ENCODE results near the gene SRM.
"Not testable (repeated sequence)": the region's sequence is repeated elsewhere in the genome, so short reads cannot be mapped to it uniquely, and the experiment has no call there.

SRM gene

GRCh38 chr1:11063937-11064537, 4.2 kb upstream of the SRM start:
- DNase-seq, result not testable (repeated sequence)

GRCh38 chr1:11062965-11063401, 3.2 kb upstream of the SRM start:
- DNase-seq, result no peak

GRCh38 chr1:11061652-11062365, 2.0 kb upstream of the SRM start:
- DNase-seq, result no peak

GRCh38 chr1:11059155-11059967, 457 bp downstream of the SRM start:
- peak in 1 of 2 experiments; percentile 40 for DNase-seq

- no peak for DNase-seq
Observed at GRCh38 chr1:11058595-11059154, 1.1 kb downstream of the SRM start.

- no peak for DNase-seq
Observed at GRCh38 chr1:11058026-11058425, 1.8 kb downstream of the SRM start.

GRCh38 chr1:11057477-11057876, 2.3 kb downstream of the SRM start:
- DNase-seq, result no peak

- no peak for DNase-seq
Observed at GRCh38 chr1:11056504-11056903, 3.3 kb downstream of the SRM start.

- no peak for DNase-seq
Observed at GRCh38 chr1:11055676-11056075, 4.1 kb downstream of the SRM start.

- DNase-seq, result no peak
Observed at GRCh38 chr1:11054666-11055065, 5.2 kb downstream of the SRM start.

GRCh38 chr1:11054181-11054580, 5.6 kb downstream of the SRM start:
- DNase-seq, result no peak

- DNase-seq, result no peak
Observed at GRCh38 chr1:11053758-11054137, 6.1 kb downstream of the SRM start.

GRCh38 chr1:11052839-11053757, 6.7 kb downstream of the SRM start:
- DNase-seq, result no peak

GRCh38 chr1:11051781-11052511, 7.9 kb downstream of the SRM start:
- DNase-seq, result no peak

GRCh38 chr1:11051121-11051520, 8.7 kb downstream of the SRM start:
- DNase-seq, result not testable (repeated sequence)

- DNase-seq, result no peak
Observed at GRCh38 chr1:11046625-11047365, 13.0 kb downstream of the SRM start, which contains the start of gene MASP2. Gene MASP2 (minus strand): TSS chr1:11047239. CDS start chr1:11047207, 32 bp downstream.

- DNase-seq, result no peak
Observed at GRCh38 chr1:11046270-11046566, 13.6 kb downstream of the SRM start.

GRCh38 chr1:11045428-11046269, 14.2 kb downstream of the SRM start:
- DNase-seq, result no peak

GRCh38 chr1:11044849-11045427, 14.9 kb downstream of the SRM start:
- no peak for DNase-seq
